Right lung (tissue), 5 donors: Measurements from ENCODE around the gene SLC35A3. TPM values are rescaled to one million over a fixed set of nuclear protein-coding genes. Genes with fewer than 3 reads are reported as not detected.
"Not testable (repeated sequence)": the region's sequence is repeated elsewhere in the genome, so short reads cannot be mapped to it uniquely, and the experiment has no call there.

ENCODE experiments used
- DNase-seq, 2 donors: peaks; one replicate each; pipeline ENCODE4 v3.0.0-alpha.2; 2013
- polyA plus RNA-seq, 5 donors: library from polyadenylated mRNA; unstranded; fragments of 120-200 nt; gene quantifications; one replicate each; pipeline versions ENCODE4 v1.2.1 to v1.2.3, GENCODE V29; 2013; ENCODE audit warnings: inconsistent platforms in 1 of 5, low replicate concordance in 1 of 5; ENCODE audit not compliant: insufficient read length in 5 of 5, insufficient read depth in 1 of 5

The SLC35A3 gene
- polyA plus RNA-seq, 5 donors: 20.7 to 41.3 (median 28.9) TPM

DNA sequence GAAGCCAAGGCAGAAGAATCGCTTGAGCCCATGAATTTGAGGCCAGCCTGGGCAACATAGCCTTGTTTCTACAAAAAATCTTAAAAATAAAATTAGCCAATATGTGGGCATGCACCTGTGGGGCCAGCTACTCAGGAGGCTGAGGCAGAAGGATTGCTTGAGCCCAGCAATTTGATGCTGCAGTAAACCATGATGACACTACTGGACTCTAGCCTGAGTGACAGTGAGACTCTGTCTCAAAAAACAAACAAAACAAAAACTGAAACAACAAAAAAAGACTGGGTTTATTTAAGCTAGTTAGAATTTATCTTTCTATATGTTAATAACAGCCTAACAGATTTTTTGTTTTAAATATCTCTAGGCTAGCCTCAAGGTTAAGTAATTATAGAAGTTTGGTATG is 57.4 kb downstream of the SLC35A3 start:
- DNase-seq: no peak

DNA sequence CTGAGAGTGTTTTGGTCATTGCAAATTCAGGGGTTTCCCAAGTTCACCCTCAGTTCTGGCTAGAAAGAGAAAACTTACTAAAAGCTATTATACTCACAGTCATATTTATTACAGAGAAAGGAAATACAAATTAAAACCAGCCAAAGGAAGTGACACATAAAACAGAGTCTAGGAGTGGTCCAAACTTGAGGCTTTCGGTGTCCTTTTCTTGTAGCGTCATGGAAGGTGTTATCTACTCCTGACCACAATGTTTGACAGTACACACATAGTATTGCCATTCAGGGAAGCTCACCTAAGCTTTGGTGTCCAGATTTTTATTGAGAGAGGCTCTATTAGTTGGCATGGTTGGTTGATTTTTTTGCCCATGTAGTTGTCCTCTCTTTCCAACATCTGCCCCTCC is 59.0 kb downstream of the SLC35A3 start:
- DNase-seq: no peak

DNA sequence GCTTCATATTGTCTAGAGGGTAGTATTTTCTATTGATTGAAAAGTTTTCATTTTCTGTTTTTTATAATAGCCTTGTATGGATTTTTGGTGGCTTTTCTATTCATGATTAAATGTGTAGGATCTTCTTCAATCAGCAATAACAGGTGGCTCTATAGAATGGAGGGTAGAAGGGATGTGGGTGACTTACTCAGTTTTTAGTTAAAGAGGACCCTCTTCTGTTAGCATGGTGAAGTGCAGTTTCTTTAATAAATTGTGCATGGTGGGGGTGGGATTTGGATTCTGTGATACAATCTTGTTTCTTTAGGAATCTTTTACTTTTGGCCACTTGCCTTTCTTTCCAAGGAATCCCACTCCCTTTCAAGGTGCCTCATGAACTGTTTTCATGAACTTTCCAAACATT is 64.7 kb downstream of the SLC35A3 start:
- DNase-seq: no peak

DNA sequence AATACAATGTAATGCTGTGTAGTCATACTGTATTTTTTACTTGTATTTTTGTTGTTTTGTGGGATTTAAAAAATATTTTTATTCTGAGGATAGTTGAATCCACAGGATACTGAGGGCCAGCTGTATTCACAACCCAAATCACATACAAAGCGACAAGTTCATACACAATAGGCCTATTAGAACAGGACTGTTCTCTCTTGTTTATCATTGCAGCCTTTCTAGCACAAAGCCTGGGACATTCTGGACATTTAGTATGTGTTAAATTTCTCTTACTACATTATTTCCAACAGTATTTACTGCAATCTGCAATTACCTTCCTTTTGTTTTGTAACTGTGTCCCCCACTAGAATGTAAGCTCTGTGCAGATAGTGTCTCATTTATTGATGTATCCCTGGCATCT is 65.4 kb downstream of the SLC35A3 start:
- no peak for DNase-seq

DNA sequence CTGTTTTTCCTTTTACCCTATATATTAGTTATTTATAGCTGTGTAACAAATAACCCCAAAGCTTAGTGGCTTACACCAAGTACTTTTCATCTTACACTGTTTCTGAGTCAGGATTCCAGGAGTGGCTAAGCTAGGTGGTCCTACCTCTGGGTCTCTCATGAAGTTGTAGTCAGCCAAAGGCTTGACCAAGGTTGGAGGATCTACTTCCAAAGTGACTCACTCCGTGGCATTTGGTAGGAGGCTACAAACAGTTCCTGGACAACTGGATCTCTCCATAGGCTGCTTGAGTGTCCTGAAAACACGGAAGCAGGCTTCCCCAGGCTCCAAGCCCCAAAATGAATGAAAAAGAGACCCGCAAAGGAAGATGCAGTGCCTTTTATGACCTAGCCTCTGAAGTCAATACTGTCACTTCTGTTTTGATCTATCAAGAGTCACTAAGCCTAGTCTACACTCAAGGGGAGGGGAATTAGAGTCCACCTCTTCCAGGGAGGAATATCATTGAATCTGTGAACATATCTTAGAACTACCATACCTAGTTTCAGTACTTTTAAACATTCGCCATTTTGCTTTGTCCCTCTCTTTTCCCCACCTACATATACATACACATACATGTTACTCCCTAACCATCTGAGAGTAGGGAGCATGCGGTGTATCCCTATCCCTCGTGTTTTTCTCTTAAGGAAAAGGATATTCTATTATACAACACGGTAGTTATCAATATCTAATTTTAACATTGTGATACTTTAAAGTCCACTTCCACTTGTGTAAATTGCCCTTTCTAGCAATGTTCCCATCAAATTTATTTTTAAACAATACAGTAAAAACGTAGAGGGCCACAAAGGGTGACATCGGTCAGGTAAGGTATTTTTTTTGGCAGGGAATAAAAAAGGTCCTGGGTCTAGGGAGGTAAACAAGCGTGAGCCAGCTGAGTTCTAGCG is 67.2 kb downstream of the SLC35A3 start:
- peak; percentile 15 to 22 for DNase-seq

DNA sequence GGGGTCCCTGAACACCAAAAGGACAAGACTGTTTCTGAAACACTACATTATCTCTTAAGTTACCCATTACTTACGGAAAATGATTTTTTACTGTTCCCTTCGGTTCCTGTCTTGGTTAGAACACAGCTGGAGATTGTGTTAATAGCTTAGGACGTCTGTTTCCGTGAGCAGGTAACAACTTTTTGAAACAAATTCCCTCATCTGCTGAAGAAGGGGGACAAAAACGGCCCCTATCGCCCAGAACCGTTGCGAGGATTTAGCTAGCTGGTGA is 67.8 kb downstream of the SLC35A3 start:
- no peak for DNase-seq

DNA sequence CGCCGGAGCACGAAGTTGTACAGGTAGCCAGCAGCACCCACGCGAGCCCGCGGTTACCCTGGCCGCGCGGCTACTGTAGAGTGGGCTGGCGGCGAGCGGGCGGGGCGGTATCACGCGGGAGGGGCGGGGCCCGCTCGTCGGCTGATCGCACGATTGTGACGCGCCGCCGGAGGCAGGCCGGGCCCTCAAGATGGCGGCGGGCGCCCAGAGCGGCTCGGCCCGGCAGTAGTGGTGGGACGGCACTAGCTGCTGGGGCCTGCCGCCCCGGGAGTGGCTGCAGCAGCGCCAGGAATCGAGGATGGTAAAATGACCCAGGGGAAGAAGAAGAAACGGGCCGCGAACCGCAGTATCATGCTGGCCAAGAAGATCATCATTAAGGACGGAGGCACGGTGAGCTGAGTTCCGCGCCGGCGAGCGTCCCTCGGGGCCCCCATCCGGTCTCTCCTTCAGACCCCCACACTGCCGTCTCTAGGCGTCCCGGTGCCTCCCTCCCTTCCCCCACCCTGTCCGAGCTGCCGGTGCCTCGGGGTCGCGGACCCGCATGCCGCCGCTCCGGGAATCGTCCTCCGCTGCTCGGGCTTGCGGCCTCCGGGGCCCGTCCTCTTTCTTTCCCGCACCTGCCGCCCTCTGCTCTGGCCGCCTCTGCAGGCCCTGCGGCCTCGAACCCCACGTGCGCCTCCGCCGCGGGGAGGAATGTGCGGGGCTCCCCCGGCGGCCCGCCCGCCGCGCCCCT is 68.3 kb downstream of the SLC35A3 start:
- peak; percentile 89 to 91 for DNase-seq

DNA sequence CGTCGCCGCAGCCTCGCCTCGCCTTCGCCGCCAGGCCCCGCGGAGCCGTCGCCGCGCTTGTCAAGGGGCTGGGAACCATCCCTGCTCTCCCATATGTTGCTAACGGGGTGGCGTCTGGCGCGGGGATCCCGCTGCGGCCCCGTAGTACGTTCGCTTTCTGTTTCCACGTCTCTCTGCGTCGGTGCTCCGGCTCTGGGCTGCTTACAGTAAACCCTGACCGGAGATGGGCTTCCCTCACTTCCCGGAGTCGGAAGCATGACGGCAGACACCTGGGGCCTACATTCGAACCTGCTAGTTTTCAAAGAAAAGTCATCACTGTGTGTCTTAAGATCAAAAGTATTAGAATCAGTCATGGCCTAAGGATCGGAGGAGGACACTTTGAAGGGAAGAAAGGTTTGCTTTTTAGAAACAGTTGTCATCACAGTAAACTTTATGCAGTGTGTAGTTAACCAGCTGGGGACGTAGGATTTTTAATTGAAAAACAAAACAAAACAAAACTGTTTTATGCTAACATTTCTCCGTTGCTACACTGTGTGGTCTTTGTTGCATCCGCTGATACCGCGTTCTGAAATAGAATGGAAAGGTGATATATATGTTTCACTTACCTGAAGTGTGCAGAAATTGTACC is 69.0 kb downstream of the SLC35A3 start:
- DNase-seq: peak; percentile 73 to 74

DNA sequence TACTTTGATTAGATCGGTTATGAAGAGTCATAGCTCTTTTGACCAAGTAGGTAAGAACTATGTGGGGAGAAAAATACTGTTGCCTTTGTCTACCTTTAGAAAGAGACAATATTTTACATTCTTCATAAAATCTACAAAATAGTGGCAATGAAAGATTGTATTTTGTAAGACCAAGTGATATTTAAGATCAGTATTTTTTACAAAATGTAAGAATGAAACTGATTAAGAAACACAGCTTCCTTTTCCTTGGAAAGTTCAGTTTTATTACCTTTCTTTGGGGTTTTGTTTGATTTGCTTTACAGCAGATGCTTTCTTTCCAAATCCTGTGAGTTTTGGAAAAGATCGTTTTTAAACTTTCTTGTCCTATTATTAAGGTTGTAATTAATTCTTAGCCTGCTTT is 69.8 kb downstream of the SLC35A3 start:
- no peak for DNase-seq

DNA sequence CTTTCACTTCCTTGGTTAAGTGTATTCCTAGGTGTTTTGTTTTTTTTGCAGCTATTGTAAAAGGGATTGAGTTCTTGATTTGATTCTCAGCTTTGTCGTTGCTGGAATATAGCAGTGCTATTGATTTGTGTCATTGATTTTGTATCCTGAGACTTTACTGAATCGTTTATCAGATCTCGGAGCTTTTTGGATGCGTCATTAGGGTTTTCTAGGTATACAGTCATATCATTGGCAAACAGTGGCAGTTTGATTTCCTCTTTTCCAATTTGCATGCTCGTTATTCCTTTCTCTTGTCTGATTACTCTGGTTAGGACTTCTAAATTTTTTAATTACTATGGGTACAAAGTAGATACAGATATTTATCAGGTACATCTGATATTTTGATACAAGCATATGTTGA is 75.4 kb downstream of the SLC35A3 start:
- no peak for DNase-seq

DNA sequence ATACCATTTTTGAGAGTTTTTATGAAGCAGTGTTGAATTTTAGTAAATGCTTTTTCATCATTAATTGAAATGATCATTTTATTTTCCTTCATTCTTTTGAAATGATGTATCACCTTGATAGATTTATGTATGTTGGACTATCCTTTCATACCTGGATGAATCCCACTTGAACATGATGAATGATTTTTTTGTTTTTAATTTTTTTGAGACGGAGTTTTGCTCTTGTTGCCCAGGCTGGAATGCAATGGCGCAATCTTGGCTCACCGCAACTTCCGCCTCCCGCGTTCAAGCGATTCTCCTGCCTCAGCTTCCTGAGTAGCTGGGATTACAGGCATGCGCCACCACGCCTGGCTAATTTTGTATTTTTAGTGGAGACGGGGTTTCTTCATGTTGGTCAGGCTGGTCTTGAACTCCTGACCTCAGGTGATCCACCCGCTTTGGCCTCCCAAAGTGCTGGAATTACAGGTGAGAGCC is 77.5 kb downstream of the SLC35A3 start:
- not testable (repeated sequence) for DNase-seq

DNA sequence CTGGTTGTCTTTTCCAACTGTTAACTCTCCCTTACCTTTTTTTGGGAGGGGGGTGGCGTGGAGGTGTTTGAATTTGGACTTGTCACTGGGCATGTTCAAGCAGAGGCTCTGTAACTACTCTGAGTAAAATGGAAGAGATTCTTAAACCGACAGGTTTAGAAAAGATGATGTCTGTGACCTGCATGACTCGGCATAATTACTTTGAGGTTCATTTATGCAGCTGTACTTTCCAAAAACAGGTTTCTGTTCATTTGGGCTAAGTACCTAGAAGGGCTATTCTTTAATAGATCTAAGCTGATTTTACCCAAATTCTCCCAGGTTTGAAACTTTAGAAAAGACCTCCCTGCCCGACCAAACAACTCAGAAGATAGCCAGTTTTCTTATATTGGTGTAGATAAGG is 80.3 kb downstream of the SLC35A3 start:
- DNase-seq: no peak

DNA sequence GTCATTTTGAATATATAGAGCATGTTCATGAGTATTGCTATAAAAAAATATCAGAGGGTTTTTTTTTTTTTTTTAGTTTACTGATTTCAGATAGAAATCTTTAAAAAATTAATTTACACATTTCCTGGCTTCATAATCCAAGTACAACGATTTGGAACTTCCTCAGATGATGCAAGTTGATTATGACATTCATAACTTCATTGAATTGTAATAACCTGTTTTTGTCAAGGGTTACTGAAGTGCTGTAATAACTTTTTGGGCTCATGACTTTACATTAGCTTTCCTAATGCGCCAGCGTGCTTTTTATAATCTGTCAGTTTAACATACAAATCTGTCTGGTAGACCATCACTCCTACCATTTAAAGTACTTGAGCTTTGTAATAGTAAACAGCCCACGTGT is 81.6 kb downstream of the SLC35A3 start:
- no peak for DNase-seq

DNA sequence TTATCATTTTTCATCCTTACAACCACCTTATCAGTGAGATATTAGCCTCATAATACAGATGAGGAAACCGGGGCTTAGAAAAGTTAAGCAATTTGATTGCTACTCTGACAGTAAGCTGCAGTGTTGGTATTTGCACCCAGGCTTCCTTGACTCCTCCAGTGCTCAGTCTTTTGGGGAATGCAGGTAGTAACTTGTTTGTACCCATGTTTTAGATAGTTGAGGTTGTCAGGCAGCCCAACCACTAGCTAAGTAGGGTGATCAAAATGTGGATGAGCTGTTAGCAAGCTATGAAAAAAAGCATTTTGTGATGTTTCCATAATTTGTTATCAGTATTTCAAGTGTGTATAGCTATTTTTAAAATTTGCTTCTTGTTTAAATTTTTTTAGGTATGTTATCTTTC is 82.1 kb downstream of the SLC35A3 start:
- no peak for DNase-seq

DNA sequence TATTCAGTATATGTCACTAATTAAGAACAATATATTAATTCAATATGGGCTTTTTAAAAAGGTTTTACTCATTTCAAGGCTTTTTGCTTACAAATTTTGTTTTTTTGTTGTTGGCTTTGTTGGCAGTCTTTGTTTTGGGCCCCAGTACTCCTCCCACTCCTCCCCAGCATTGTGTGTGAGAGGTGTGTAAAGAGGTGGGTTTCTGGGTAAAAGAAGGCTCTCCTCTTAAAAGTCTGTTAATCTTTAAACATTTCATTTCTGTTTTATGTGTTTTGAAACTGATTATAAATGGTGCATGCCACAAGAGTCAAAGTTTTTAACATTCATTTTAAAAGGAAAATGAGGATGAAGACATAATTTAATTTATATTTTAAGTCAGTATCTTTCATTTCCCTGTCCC is 83.3 kb downstream of the SLC35A3 start:
- DNase-seq: no peak

DNA sequence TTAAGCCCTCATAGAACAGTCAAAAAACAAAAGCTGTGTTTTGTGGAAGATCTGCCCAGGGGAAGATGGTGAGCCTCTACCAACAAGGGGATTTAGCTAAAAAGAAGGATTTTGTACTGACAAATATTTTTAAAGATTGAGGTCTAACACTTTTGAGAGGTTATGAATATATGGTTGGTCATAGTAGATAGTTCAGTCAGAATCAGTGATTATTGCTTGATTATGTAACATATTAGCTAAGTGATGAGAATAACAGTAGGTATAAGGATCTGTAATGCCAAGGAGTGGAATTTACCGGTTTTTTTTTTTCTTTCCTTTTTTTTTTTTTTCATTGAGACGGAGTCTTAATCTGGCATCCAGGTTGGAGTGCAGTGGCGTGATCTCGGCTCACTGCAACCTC is 83.9 kb downstream of the SLC35A3 start:
- no peak for DNase-seq

DNA sequence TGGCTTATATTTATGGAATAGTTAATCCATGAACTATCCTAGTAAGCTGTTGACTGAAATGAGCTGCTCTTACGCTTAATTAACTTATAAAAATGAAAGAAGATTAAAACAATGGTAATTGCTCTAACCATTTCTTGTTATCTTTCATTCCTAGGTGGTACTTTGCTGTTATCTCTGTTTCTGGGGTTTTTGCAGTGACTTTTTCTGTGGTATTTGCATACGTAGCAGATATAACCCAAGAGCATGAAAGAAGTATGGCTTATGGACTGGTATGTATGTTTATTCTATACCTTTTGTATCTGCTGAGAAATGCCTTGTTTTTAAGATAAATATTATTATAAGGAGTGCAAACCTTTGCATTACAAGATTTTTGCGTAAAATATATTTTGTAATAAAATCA is 91.9 kb downstream of the SLC35A3 start:
- DNase-seq: no peak

DNA sequence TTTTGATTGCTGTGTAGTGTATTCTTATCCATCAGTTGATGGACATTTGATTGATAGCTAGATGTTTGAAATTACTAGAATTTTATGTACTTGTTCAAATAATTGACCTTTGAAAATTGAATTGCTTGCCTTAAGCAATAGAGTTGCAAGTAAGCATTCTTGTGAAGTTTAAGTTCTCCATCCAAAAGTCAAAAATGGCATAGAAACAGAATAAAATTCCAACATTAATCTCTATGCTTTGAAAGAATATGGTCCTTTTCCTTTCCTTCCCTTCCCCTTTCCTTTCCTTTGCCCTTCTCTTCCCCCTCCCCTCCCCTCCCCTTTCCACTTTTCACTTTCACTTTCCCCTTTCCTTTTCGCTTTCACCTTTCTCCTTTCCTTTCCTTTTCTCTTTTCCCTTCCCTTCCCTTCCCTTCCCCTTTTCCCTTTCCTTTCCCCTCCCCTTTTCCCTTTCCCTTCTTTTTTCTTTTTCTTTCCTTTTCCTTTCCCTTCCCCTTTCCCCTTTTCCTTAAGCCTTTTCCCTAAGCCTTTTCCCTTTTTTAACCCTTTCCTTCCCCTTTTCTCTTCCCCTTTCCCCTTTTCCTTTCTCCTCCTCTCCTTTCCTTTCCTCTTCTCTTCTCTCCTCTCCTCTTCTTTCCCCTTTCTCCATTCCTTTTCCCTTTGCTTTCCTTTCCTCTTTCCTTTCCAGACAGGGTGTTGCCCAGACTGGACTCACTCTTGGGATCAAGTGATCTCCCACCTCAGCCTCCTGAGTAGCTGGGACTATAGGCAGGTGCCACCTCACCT is 95.6 kb downstream of the SLC35A3 start:
- DNase-seq: no peak

DNA sequence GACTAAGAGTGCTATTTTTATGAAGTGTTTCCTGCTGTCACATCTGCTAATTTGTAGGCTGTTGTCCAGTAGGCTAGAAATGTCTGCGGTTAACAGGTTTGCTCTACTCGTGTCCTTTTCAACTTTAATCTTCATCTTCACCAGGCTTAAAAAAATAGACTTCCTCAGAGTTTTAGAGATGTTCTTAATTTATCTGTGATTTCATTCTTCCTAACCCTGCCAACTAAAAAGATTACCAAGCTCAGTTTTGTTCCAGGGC is 96.1 kb downstream of the SLC35A3 start:
- no peak for DNase-seq

DNA sequence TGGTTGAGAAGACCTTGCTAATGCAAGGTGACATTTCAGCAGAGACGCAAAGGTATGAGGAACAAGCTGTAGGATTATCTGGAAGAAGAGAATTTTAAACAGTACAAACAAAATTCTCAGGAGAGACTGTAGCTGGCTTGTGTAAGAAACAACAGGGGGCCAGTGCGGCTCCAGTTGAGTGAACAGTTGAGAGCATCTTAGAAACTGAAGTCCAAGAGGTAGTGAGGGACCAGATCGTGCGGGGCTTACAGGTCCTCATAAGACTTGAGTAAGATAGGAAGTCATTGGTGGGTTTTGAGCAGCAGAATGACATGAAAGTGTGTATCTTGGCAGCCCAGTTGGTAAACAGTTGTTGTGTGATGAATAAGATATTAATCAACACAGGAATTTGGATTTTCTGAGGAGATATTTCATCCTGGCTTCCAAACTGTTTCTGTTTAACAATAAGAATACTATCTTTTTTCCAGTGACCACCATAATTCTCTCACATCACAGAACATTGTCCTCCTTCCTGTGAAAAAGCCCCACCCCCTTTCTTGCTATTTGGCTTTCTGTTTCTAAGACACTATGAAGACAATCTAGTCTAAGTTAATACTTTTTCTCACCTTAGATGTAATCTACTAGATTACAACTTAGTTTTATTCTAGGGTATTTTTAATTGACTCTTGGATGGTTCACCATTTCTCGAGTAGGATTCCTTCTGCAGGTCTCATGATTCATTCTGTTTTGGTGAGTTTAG is 100.6 kb downstream of the SLC35A3 start:
- DNase-seq: no peak

DNA sequence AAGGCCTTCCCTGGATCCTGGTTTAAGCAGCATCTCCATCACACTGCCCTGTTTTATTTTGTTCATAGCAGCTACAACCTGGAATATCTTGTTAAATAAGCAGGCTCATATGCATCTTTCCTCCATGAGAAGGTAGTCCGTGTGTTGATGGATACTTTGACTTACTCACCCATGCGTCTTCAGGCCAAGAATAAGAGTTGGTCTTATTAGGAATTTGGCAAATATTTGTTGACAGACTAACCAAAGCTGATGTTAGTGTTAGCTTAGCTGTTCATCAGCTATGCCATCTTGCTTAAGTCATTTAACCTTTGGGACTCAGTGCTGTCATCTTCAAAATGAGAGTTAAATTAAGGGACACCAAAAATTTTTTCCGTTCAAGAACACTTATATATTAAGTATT is 103.7 kb downstream of the SLC35A3 start:
- DNase-seq: no peak
